ENCODE results near the gene TMEM39B.
"Not testable (repeated sequence)": the region's sequence is repeated elsewhere in the genome, so short reads cannot be mapped to it uniquely, and the experiment has no call there.

TMEM39B gene

GRCh38 chr1:32113436-32113835, 40.7 kb downstream of the TMEM39B start:
- not testable (repeated sequence) for DNase-seq (ENCODE audit: low read depth)

- no peak for DNase-seq (ENCODE audit: low read depth)
Measured at GRCh38 chr1:32114420-32114819, 41.7 kb downstream of the TMEM39B start.

GRCh38 chr1:32115496-32115895, 42.8 kb downstream of the TMEM39B start:
- no peak for DNase-seq (ENCODE audit: low read depth)

- DNase-seq (ENCODE audit: low read depth) = no peak
Measured at GRCh38 chr1:32116531-32116930, 43.8 kb downstream of the TMEM39B start.

- no peak for DNase-seq (ENCODE audit: low read depth)
Measured at GRCh38 chr1:32122151-32122550, 49.4 kb downstream of the TMEM39B start.

GRCh38 chr1:32123361-32123760, 50.6 kb downstream of the TMEM39B start:
- DNase-seq (ENCODE audit: low read depth) = not testable (repeated sequence)

- DNase-seq (ENCODE audit: low read depth) = no peak
Measured at GRCh38 chr1:32125313-32125712, 52.6 kb downstream of the TMEM39B start.

- no peak for DNase-seq (ENCODE audit: low read depth)
Measured at GRCh38 chr1:32126770-32127169, 54.0 kb downstream of the TMEM39B start.

GRCh38 chr1:32127409-32128198, 54.9 kb downstream of the TMEM39B start:
- no peak for DNase-seq (ENCODE audit: low read depth)

GRCh38 chr1:32128479-32128878, 55.7 kb downstream of the TMEM39B start:
- DNase-seq (ENCODE audit: low read depth) = no peak

GRCh38 chr1:32128964-32129363, 56.2 kb downstream of the TMEM39B start:
- DNase-seq (ENCODE audit: low read depth) = no peak

GRCh38 chr1:32133950-32134280, 61.2 kb downstream of the TMEM39B start:
- not testable (repeated sequence) for DNase-seq (ENCODE audit: low read depth)

GRCh38 chr1:32137111-32137510, 64.4 kb downstream of the TMEM39B start:
- DNase-seq (ENCODE audit: low read depth) = no peak

- DNase-seq (ENCODE audit: low read depth) = no peak
Measured at GRCh38 chr1:32138965-32139364, 66.2 kb downstream of the TMEM39B start.

- no peak for DNase-seq (ENCODE audit: low read depth)
Measured at GRCh38 chr1:32142446-32143301, 69.9 kb downstream of the TMEM39B start.

GRCh38 chr1:32143302-32143695, 70.6 kb downstream of the TMEM39B start:
- not testable (repeated sequence) for DNase-seq (ENCODE audit: low read depth)

GRCh38 chr1:32144033-32144432, 71.3 kb downstream of the TMEM39B start:
- no peak for DNase-seq (ENCODE audit: low read depth)

- DNase-seq (ENCODE audit: low read depth) = not testable (repeated sequence)
Measured at GRCh38 chr1:32147799-32148198, 75.1 kb downstream of the TMEM39B start.

GRCh38 chr1:32150847-32151246, 78.1 kb downstream of the TMEM39B start:
- no peak for DNase-seq (ENCODE audit: low read depth)

GRCh38 chr1:32151319-32151787, 78.6 kb downstream of the TMEM39B start:
- DNase-seq (ENCODE audit: low read depth) = no peak
